ENCODE measurements around the gene SLC25A26.
A peak's percentile ranks its signal among the peaks of the same experiment; 100 is the strongest.

Gene SLC25A26

GRCh38 chr3:66326340-66326739 lies 105.5 kb downstream of the SLC25A26 start:
- DNase-seq (ENCODE audit: low spot score), result no peak

- peak; percentile 44 for DNase-seq (ENCODE audit: low spot score)
Measured at GRCh38 chr3:66335671-66336070, 114.9 kb downstream of the SLC25A26 start.

GRCh38 chr3:66336333-66336766 lies 115.5 kb downstream of the SLC25A26 start:
- DNase-seq (ENCODE audit: low spot score), result no peak

- DNase-seq (ENCODE audit: low spot score), result no peak
Measured at GRCh38 chr3:66338927-66339326, 118.1 kb downstream of the SLC25A26 start.

GRCh38 chr3:66342717-66343356 lies 122.0 kb downstream of the SLC25A26 start:
- no peak for DNase-seq (ENCODE audit: low spot score)

GRCh38 chr3:66344391-66344811 lies 123.6 kb downstream of the SLC25A26 start:
- no peak for DNase-seq (ENCODE audit: low spot score)

GRCh38 chr3:66344848-66345578 lies 124.2 kb downstream of the SLC25A26 start:
- no peak for DNase-seq (ENCODE audit: low spot score)

- no peak for DNase-seq (ENCODE audit: low spot score)
Measured at GRCh38 chr3:66348704-66349103, 127.9 kb downstream of the SLC25A26 start.

- no peak for DNase-seq (ENCODE audit: low spot score)
Measured at GRCh38 chr3:66350601-66351000, 129.8 kb downstream of the SLC25A26 start.

GRCh38 chr3:66353039-66353438 lies 132.2 kb downstream of the SLC25A26 start:
- DNase-seq (ENCODE audit: low spot score), result no peak

GRCh38 chr3:66353530-66353929 lies 132.7 kb downstream of the SLC25A26 start:
- DNase-seq (ENCODE audit: low spot score), result no peak

GRCh38 chr3:66354001-66354400 lies 133.2 kb downstream of the SLC25A26 start:
- no peak for DNase-seq (ENCODE audit: low spot score)

- no peak for DNase-seq (ENCODE audit: low spot score)
Measured at GRCh38 chr3:66355394-66355793, 134.6 kb downstream of the SLC25A26 start.

GRCh38 chr3:66355997-66356396 lies 135.2 kb downstream of the SLC25A26 start:
- no peak for DNase-seq (ENCODE audit: low spot score)

GRCh38 chr3:66361356-66361755 lies 140.6 kb downstream of the SLC25A26 start:
- no peak for DNase-seq (ENCODE audit: low spot score)

GRCh38 chr3:66362541-66362941 lies 141.7 kb downstream of the SLC25A26 start:
- DNase-seq (ENCODE audit: low spot score), result no peak

- no peak for DNase-seq (ENCODE audit: low spot score)
Measured at GRCh38 chr3:66363148-66363547, 142.3 kb downstream of the SLC25A26 start.

GRCh38 chr3:66365080-66365479 lies 144.3 kb downstream of the SLC25A26 start:
- DNase-seq (ENCODE audit: low spot score), result no peak

GRCh38 chr3:66366747-66367146 lies 145.9 kb downstream of the SLC25A26 start:
- no peak for DNase-seq (ENCODE audit: low spot score)

- DNase-seq (ENCODE audit: low spot score), result no peak
Measured at GRCh38 chr3:66367979-66368378, 147.2 kb downstream of the SLC25A26 start.

GRCh38 chr3:66370179-66370578 lies 149.4 kb downstream of the SLC25A26 start:
- no peak for DNase-seq (ENCODE audit: low spot score)

GRCh38 chr3:66371432-66371831 lies 150.6 kb downstream of the SLC25A26 start:
- no peak for DNase-seq (ENCODE audit: low spot score)

GRCh38 chr3:66372681-66373350 lies 152.0 kb downstream of the SLC25A26 start:
- peak; percentile 79 for DNase-seq (ENCODE audit: low spot score)

All from iPS-NIHi11 (cell line).